ENCODE data around the gene CASD1. TPM values are rescaled to one million over a fixed set of nuclear protein-coding genes. Genes with fewer than 3 reads are reported as not detected.

The CASD1 gene
- total RNA-seq (10 to 100 TPM; 18.8 to 22.6 (median 21.6) TPM), polyA plus RNA-seq (18.3 TPM)
- long read RNA-seq, donor 1, transcript CASD1-201 (18 exons, 3,942 nt), result major isoform, 23 of 44 reads
- long read RNA-seq, donor 1, partial matches to known transcripts, result 15 of 44 reads
- long read RNA-seq, donor 1, other reads (novel, unspliced or antisense), result 6 of 44 reads
- long read RNA-seq, donor 2, transcript CASD1-201 (18 exons, 3,942 nt), result major isoform, 15 of 19 reads
- long read RNA-seq, donor 2, partial matches to known transcripts, result 1 of 19 reads
- long read RNA-seq, donor 2, other reads (novel, unspliced or antisense), result 3 of 19 reads
- long read RNA-seq, donor 3, transcript CASD1-201 (18 exons, 3,942 nt), result minor isoform, 6 of 25 reads
- long read RNA-seq, donor 3, transcript CASD1-205 (3 exons, 2,263 nt), result major isoform, 13 of 25 reads
- long read RNA-seq, donor 3, partial matches to known transcripts, result 4 of 25 reads
- long read RNA-seq, donor 3, other reads (novel, unspliced or antisense), result 1 of 25 reads
- long read RNA-seq, donor 4, transcript CASD1-201 (18 exons, 3,942 nt), result major isoform, 16 of 23 reads
- long read RNA-seq, donor 4, partial matches to known transcripts, result 5 of 23 reads
- long read RNA-seq, donor 4, other reads (novel, unspliced or antisense), result 2 of 23 reads

GRCh38 chr7:94509264-94509886, at the start of gene CASD1:
CASD1 (plus strand) TSS chr7:94509809; CDS start chr7:94510085, 276 bp downstream.
- WGBS, result 5% methylated on average over 40 of the region's 40 CpGs
- ATAC-seq, result peak; percentile 81 to 84
- intact Hi-C loops (cut with DNase I), result loop anchor here in 1 of 4 donors (10.0 kb wide), 1 partner anchor 55 kb away; no protein-coding TSS in a partner anchor
- no peaks in the 10 kb centered on the region for H3K27me3 ChIP-seq (ENCODE audit: control insufficient read depth, insufficient read depth)
- peaks cover 4% of the 10 kb centered on the region for H3K4me1 ChIP-seq (ENCODE audit: control insufficient read depth, insufficient read depth, low read length)
- peak within 1 kb of the TSS; percentile 71 for H3K4me3 ChIP-seq (ENCODE audit: low read length)
- peak; percentile 74 to 89 (median 88) for DNase-seq
- peak within 1 kb of the TSS; percentile 75 for H3K27ac ChIP-seq (ENCODE audit: low read length)
- H3K9me3 ChIP-seq (ENCODE audit: control insufficient read depth, low read length), result no peaks in the 10 kb centered on the region

- Histone ChIP-seq H3K4me3 (ENCODE audit: low read length) (no peak overlapping the region), H3K27ac (ENCODE audit: low read length) (no peak overlapping the region), H3K27me3 (ENCODE audit: control insufficient read depth, insufficient read depth) (no peaks in the 10 kb centered on the region), H3K9me3 (ENCODE audit: control insufficient read depth, low read length) (no peaks in the 10 kb centered on the region), H3K4me1 (ENCODE audit: control insufficient read depth, insufficient read depth, low read length) (no peaks in the 10 kb centered on the region)
- ATAC-seq (no peak), DNase-seq (no peak)
- 70% methylated on average over 1 of the region's 1 CpG for WGBS
- intact Hi-C loops (cut with DNase I), result no loop called here
Measured at GRCh38 chr7:94466516-94466915, 43.1 kb upstream of the CASD1 start.

- Histone ChIP-seq H3K4me3 (ENCODE audit: low read length) (no peak overlapping the region), H3K27me3 (ENCODE audit: control insufficient read depth, insufficient read depth) (no peaks in the 10 kb centered on the region), H3K9me3 (ENCODE audit: control insufficient read depth, low read length) (no peaks in the 10 kb centered on the region), H3K27ac (ENCODE audit: low read length) (no peak overlapping the region), H3K4me1 (ENCODE audit: control insufficient read depth, insufficient read depth, low read length) (no peaks in the 10 kb centered on the region)
- WGBS, result 91% methylated on average over 2 of the region's 2 CpGs
- intact Hi-C loops (cut with DNase I), result no loop called here
- DNase-seq, result no peak
- ATAC-seq, result no peak
Measured at GRCh38 chr7:94471604-94472003, 38.0 kb upstream of the CASD1 start.

GRCh38 chr7:94472608-94473007, 37.0 kb upstream of the CASD1 start:
- no peak overlapping the region for H3K27ac ChIP-seq (ENCODE audit: low read length)
- H3K4me1 ChIP-seq (ENCODE audit: control insufficient read depth, insufficient read depth, low read length), result no peaks in the 10 kb centered on the region
- WGBS, result 91% methylated on average over 1 of the region's 1 CpG
- H3K4me3 ChIP-seq (ENCODE audit: low read length), result no peak overlapping the region
- intact Hi-C loops (cut with DNase I), result no loop called here
- no peak for ATAC-seq
- H3K9me3 ChIP-seq (ENCODE audit: control insufficient read depth, low read length), result no peaks in the 10 kb centered on the region
- H3K27me3 ChIP-seq (ENCODE audit: control insufficient read depth, insufficient read depth), result no peaks in the 10 kb centered on the region
- no peak for DNase-seq

GRCh38 chr7:94476251-94476840, 33.3 kb upstream of the CASD1 start:
- WGBS, result 94% methylated on average over 5 of the region's 5 CpGs
- no peak for ATAC-seq
- Histone ChIP-seq H3K27ac (ENCODE audit: low read length) (no peak overlapping the region), H3K4me3 (ENCODE audit: low read length) (no peak overlapping the region), H3K4me1 (ENCODE audit: control insufficient read depth, insufficient read depth, low read length) (no peaks in the 10 kb centered on the region), H3K9me3 (ENCODE audit: control insufficient read depth, low read length) (no peaks in the 10 kb centered on the region), H3K27me3 (ENCODE audit: control insufficient read depth, insufficient read depth) (no peaks in the 10 kb centered on the region)
- intact Hi-C loops (cut with DNase I), result no loop called here
- DNase-seq, result no peak

GRCh38 chr7:94477878-94478277, 31.7 kb upstream of the CASD1 start:
- Histone ChIP-seq H3K27ac (ENCODE audit: low read length) (no peak overlapping the region), H3K27me3 (ENCODE audit: control insufficient read depth, insufficient read depth) (no peaks in the 10 kb centered on the region), H3K4me1 (ENCODE audit: control insufficient read depth, insufficient read depth, low read length) (no peaks in the 10 kb centered on the region), H3K4me3 (ENCODE audit: low read length) (no peak overlapping the region), H3K9me3 (ENCODE audit: control insufficient read depth, low read length) (no peaks in the 10 kb centered on the region)
- 47% methylated on average over 1 of the region's 1 CpG for WGBS
- ATAC-seq, result no peak
- intact Hi-C loops (cut with DNase I), result no loop called here
- no peak for DNase-seq

- no peak overlapping the region for H3K27ac ChIP-seq (ENCODE audit: low read length)
- 95% methylated on average over 3 of the region's 3 CpGs for WGBS
- H3K4me1 ChIP-seq (ENCODE audit: control insufficient read depth, insufficient read depth, low read length), result no peaks in the 10 kb centered on the region
- no peak for ATAC-seq
- intact Hi-C loops (cut with DNase I), result no loop called here
- no peak for DNase-seq
- H3K4me3 ChIP-seq (ENCODE audit: low read length), result no peak overlapping the region
- H3K27me3 ChIP-seq (ENCODE audit: control insufficient read depth, insufficient read depth), result no peaks in the 10 kb centered on the region
- no peaks in the 10 kb centered on the region for H3K9me3 ChIP-seq (ENCODE audit: control insufficient read depth, low read length)
Measured at GRCh38 chr7:94478648-94479214, 30.9 kb upstream of the CASD1 start.

- H3K4me3 ChIP-seq (ENCODE audit: low read length), result no peak overlapping the region
- no peak for DNase-seq
- no peak overlapping the region for H3K27ac ChIP-seq (ENCODE audit: low read length)
- 52% methylated on average over 3 of the region's 3 CpGs for WGBS
- no peak for ATAC-seq
- no peaks in the 10 kb centered on the region for H3K4me1 ChIP-seq (ENCODE audit: control insufficient read depth, insufficient read depth, low read length)
- no peaks in the 10 kb centered on the region for H3K27me3 ChIP-seq (ENCODE audit: control insufficient read depth, insufficient read depth)
- no peaks in the 10 kb centered on the region for H3K9me3 ChIP-seq (ENCODE audit: control insufficient read depth, low read length)
- intact Hi-C loops (cut with DNase I), result no loop called here
Measured at GRCh38 chr7:94481279-94481678, 28.3 kb upstream of the CASD1 start.

- ATAC-seq, result peak in 1 of 2 donors; percentile 40
- Histone ChIP-seq H3K27me3 (ENCODE audit: control insufficient read depth, insufficient read depth) (no peaks in the 10 kb centered on the region), H3K4me3 (ENCODE audit: low read length) (no peak overlapping the region), H3K27ac (ENCODE audit: low read length) (no peak overlapping the region), H3K9me3 (ENCODE audit: control insufficient read depth, low read length) (no peaks in the 10 kb centered on the region), H3K4me1 (ENCODE audit: control insufficient read depth, insufficient read depth, low read length) (no peaks in the 10 kb centered on the region)
- intact Hi-C loops (cut with DNase I), result no loop called here
- WGBS, result 60% methylated on average over 9 of the region's 9 CpGs
- peak in 1 of 3 donors; percentile 47 for DNase-seq
Measured at GRCh38 chr7:94482796-94483195, 26.8 kb upstream of the CASD1 start.

- Histone ChIP-seq H3K9me3 (ENCODE audit: control insufficient read depth, low read length) (no peaks in the 10 kb centered on the region), H3K27ac (ENCODE audit: low read length) (no peak overlapping the region), H3K4me3 (ENCODE audit: low read length) (no peak overlapping the region), H3K4me1 (ENCODE audit: control insufficient read depth, insufficient read depth, low read length) (no peaks in the 10 kb centered on the region), H3K27me3 (ENCODE audit: control insufficient read depth, insufficient read depth) (no peaks in the 10 kb centered on the region)
- ATAC-seq (no peak), DNase-seq (no peak)
- intact Hi-C loops (cut with DNase I), result no loop called here
- WGBS, result 98% methylated on average over 2 of the region's 2 CpGs
Measured at GRCh38 chr7:94483843-94484242, 25.8 kb upstream of the CASD1 start.
